Left lung (tissue), 14 donors: ENCODE results near the gene ATG12. TPM values are rescaled to one million over a fixed set of nuclear protein-coding genes. Genes with fewer than 3 reads are reported as not detected.
"Not testable (repeated sequence)": the region's sequence is repeated elsewhere in the genome, so short reads cannot be mapped to it uniquely, and the experiment has no call there.

Experiments
- ATAC-seq: fragments of 200-7000 bp; cut with Tn5 transposase; one replicate; pipeline ENCODE4 v1.9.1; 2020; ENCODE audit warnings: moderate library complexity
- DNase-seq, 4 donors: peaks; one replicate each; pipeline ENCODE4 v3.0.0-alpha.2; 2013 to 2020
- H3K27ac ChIP-seq, 2 donors: fragments of 200-600 bp; sonication (generic) in 1 of 2; one replicate each; pipeline versions ENCODE4 v1.5.0 to v1.8.0; 2020 to 2021
- H3K27me3 ChIP-seq, 2 donors: fragments of 200-600 bp; sonication (generic) in 1 of 2; one replicate each; pipeline versions ENCODE4 v1.5.0 to v1.8.0; 2020 to 2021
- H3K36me3 ChIP-seq, 2 donors: fragments of 200-600 bp; sonication (generic) in 1 of 2; one replicate each; pipeline versions ENCODE4 v1.5.0 to v1.8.0; 2020 to 2021
- H3K4me1 ChIP-seq, 2 donors: fragments of 200-600 bp; one replicate each; pipeline ENCODE4 v1.8.0; 2021
- H3K4me3 ChIP-seq, 2 donors: fragments of 200-600 bp; sonication (generic) in 1 of 2; one replicate each; pipeline versions ENCODE4 v1.5.0 to v1.8.0; 2020 to 2021; ENCODE audit warnings: mild to moderate bottlenecking in 1 of 2
- H3K9me3 ChIP-seq, 2 donors: fragments of 200-600 bp; sonication (generic) in 1 of 2; one replicate each; pipeline versions ENCODE4 v1.5.0 to v1.8.0; 2020 to 2021
- intact Hi-C, 2 donors: fragments of 100-400 bp; cut with DNase I; formaldehyde crosslinking; loops; one replicate each; pipeline versions ENCODE4 v1.11.2 to v1.14.2; 2022
- long read RNA-seq, 12 donors: library from polyadenylated mRNA in 2 of 12; unstranded in 2 of 12; transcript quantifications; one replicate each; pipeline ENCODE4 v2.0.0 and lab custom pipeline, GENCODE V29; 2019 to 2026
- polyA plus RNA-seq, 6 donors: library from polyadenylated mRNA; unstranded; fragments of 120-200 nt; gene quantifications; one replicate each; pipeline ENCODE4 v1.2.1, GENCODE V29; 2013; ENCODE audit not compliant: insufficient read length in 6 of 6
- total RNA-seq, 2 donors: library from RNA; stranded (reverse); fragmentation: NEBNext Ultra II Directional; extraction: Animal tissue kit (Norgen Biotek cat#: 25700); gene quantifications; one replicate each; pipeline ENCODE4 v1.2.1, GENCODE V29; 2021
- TF ChIP-seq, protein P1 (sequence below), 2 donors: fragments of 200-600 bp; sonication (generic) in 1 of 2; IDR thresholded peaks; one replicate each; pipeline versions ENCODE4 v1.5.0 to v1.8.0; 2021; ENCODE audit warnings: antibody characterized with exemption in 2 of 2
- donor health status: DM: no; HTN: yes; CAD: no.
- donor health status: DM: no; HTN: no; CAD: no.

Gene ATG12
- total RNA-seq (10 to 100 TPM; 31.5 to 39.8 TPM), polyA plus RNA-seq (10 to 100 TPM; 70.6 to 93.9 (median 78.5) TPM)
- long read RNA-seq, donor 1, full-length matches to known transcripts, result 35 of 206 reads
- long read RNA-seq, donor 1, partial matches to known transcripts, result 164 of 206 reads
- long read RNA-seq, donor 1, other reads (novel, unspliced or antisense), result 7 of 206 reads
- long read RNA-seq, donor 2, full-length matches to known transcripts, result 26 of 246 reads
- long read RNA-seq, donor 2, partial matches to known transcripts, result 16 of 246 reads
- long read RNA-seq, donor 2, other reads (novel, unspliced or antisense), result 204 of 246 reads
- long read RNA-seq, donor 3, full-length matches to known transcripts, result 28 of 28 reads
- long read RNA-seq, donor 3, partial matches to known transcripts, result 0 of 28 reads
- long read RNA-seq, donor 3, other reads (novel, unspliced or antisense), result 0 of 28 reads
- long read RNA-seq, donor 4, full-length matches to known transcripts, result 16 of 21 reads
- long read RNA-seq, donor 4, partial matches to known transcripts, result 0 of 21 reads
- long read RNA-seq, donor 4, other reads (novel, unspliced or antisense), result 5 of 21 reads
- long read RNA-seq, donor 5, full-length matches to known transcripts, result 25 of 173 reads
- long read RNA-seq, donor 5, partial matches to known transcripts, result 0 of 173 reads
- long read RNA-seq, donor 5, other reads (novel, unspliced or antisense), result 148 of 173 reads
- long read RNA-seq, donor 6, full-length matches to known transcripts, result 26 of 26 reads
- long read RNA-seq, donor 6, partial matches to known transcripts, result 0 of 26 reads
- long read RNA-seq, donor 6, other reads (novel, unspliced or antisense), result 0 of 26 reads
- long read RNA-seq, donor 7, full-length matches to known transcripts, result 21 of 155 reads
- long read RNA-seq, donor 7, partial matches to known transcripts, result 124 of 155 reads
- long read RNA-seq, donor 7, other reads (novel, unspliced or antisense), result 10 of 155 reads
- long read RNA-seq, donor 8, full-length matches to known transcripts, result 21 of 21 reads
- long read RNA-seq, donor 8, partial matches to known transcripts, result 0 of 21 reads
- long read RNA-seq, donor 8, other reads (novel, unspliced or antisense), result 0 of 21 reads
- long read RNA-seq, donor 9, full-length matches to known transcripts, result 1 of 1 reads
- long read RNA-seq, donor 9, partial matches to known transcripts, result 0 of 1 reads
- long read RNA-seq, donor 9, other reads (novel, unspliced or antisense), result 0 of 1 reads
- long read RNA-seq, donor 10, full-length matches to known transcripts, result 27 of 29 reads
- long read RNA-seq, donor 10, partial matches to known transcripts, result 0 of 29 reads
- long read RNA-seq, donor 10, other reads (novel, unspliced or antisense), result 2 of 29 reads
- long read RNA-seq, donor 11, full-length matches to known transcripts, result 30 of 205 reads
- long read RNA-seq, donor 11, partial matches to known transcripts, result 15 of 205 reads
- long read RNA-seq, donor 11, other reads (novel, unspliced or antisense), result 160 of 205 reads
- long read RNA-seq, donor 12, full-length matches to known transcripts, result 15 of 156 reads
- long read RNA-seq, donor 12, partial matches to known transcripts, result 5 of 156 reads
- long read RNA-seq, donor 12, other reads (novel, unspliced or antisense), result 136 of 156 reads

DNA sequence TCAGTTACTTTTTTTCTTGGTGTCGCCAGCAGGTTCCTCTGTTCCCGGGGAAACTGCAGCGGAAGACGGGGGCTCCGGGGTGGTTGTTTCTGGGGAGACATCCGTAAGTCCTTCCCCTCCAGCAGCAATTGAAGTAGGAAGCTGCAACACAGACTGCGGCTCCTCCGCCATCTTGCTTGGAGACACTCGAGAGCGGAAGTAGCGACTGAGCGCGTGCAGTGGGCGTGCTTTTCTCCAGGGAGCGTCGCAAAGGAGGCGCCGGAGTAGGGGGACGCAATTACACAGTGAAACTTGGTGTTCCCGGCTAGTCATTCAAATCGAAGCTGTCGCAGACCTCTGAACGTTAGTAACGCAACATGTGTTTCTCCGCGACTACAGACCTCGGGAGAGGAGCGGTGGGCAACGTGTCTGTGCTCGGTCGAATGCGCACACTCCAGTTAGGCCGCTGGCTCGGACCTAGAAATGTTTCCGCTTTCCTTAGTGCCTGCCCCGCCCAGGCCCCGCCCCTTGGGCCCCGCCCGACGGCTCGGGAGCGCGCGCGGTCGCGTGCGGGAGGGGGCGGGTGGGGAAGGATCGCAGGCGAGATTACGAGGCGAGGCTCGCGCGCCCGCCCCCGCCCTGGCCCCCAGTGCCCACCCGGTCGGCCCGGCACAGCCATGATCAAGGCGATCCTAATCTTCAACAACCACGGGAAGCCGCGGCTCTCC, at the start of gene ATG12, which contains the start of gene AP3S1:
Gene ATG12 (minus strand): TSS at position 184 of the 707 bp plus-strand sequence. CDS start 13 bp downstream, at position 171.
Gene AP3S1 (plus strand): TSS at position 554 of the 707 bp plus-strand sequence. CDS start 103 bp downstream, at position 657.
- H3K27me3 ChIP-seq, result no peaks in the 10 kb centered on the region
- no peaks in the 10 kb centered on the region for H3K9me3 ChIP-seq
- DNase-seq (peak; percentile 94 to 100 (median 96)), ATAC-seq (peak; percentile 96)
- peak within 1 kb of the TSS; percentile 87 to 96 for H3K4me3 ChIP-seq
- H3K27ac ChIP-seq, result peak within 1 kb of the TSS; percentile 90 to 94
- intact Hi-C loops, result no loop called here
- peaks cover 0 to 11% of the 10 kb centered on the region in 2 donors for H3K36me3 ChIP-seq
- TF ChIP-seq, protein P1, sequence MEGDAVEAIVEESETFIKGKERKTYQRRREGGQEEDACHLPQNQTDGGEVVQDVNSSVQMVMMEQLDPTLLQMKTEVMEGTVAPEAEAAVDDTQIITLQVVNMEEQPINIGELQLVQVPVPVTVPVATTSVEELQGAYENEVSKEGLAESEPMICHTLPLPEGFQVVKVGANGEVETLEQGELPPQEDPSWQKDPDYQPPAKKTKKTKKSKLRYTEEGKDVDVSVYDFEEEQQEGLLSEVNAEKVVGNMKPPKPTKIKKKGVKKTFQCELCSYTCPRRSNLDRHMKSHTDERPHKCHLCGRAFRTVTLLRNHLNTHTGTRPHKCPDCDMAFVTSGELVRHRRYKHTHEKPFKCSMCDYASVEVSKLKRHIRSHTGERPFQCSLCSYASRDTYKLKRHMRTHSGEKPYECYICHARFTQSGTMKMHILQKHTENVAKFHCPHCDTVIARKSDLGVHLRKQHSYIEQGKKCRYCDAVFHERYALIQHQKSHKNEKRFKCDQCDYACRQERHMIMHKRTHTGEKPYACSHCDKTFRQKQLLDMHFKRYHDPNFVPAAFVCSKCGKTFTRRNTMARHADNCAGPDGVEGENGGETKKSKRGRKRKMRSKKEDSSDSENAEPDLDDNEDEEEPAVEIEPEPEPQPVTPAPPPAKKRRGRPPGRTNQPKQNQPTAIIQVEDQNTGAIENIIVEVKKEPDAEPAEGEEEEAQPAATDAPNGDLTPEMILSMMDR (IDR thresholded peaks at IDR 0.05), result no peak
- peaks cover 38 to 61% of the 10 kb centered on the region in 2 donors for H3K4me1 ChIP-seq

- Histone ChIP-seq H3K4me3 (no peak overlapping the region), H3K27ac (no peak overlapping the region), H3K27me3 (no peaks in the 10 kb centered on the region), H3K4me1 (no peaks in the 10 kb centered on the region), H3K9me3 (no peaks in the 10 kb centered on the region), H3K36me3 (peaks cover 0 to 5% of the 10 kb centered on the region in 2 donors)
- DNase-seq, result peak in 2 of 4 donors; percentile 13 to 36
- TF ChIP-seq, protein P1 (IDR thresholded peaks at IDR 0.05), result peak in 1 of 2 donors; percentile 9
- intact Hi-C loops, result no loop called here
- no peak for ATAC-seq
Measured at GRCh38 chr5:115888027-115888426, 46.7 kb upstream of the ATG12 start.

DNA sequence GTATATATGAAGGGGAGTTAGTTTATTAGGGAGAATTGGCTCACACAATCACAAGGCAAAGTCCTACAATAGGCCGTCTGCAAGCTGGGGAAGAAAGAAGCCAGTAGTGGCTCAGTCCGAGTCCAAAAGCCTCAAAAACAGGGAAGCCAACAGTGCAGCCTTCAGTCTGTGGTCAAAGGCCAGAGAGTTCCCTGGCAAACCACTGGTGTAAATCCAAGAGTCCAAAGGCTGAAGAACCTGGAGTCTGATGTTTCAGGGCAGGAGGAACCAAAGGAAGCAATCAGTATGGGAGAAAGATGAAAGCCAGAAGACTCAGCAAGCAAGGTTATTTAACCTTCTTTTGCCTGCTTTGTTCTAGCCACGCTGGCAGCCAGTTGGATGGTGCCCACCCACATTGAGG, 43.8 kb upstream of the ATG12 start:
- ATAC-seq, H3K36me3 ChIP-seq, H3K4me1 ChIP-seq, H3K4me3 ChIP-seq, intact Hi-C loops, DNase-seq, H3K27ac ChIP-seq, H3K27me3 ChIP-seq, H3K9me3 ChIP-seq: not testable (repeated sequence)

DNA sequence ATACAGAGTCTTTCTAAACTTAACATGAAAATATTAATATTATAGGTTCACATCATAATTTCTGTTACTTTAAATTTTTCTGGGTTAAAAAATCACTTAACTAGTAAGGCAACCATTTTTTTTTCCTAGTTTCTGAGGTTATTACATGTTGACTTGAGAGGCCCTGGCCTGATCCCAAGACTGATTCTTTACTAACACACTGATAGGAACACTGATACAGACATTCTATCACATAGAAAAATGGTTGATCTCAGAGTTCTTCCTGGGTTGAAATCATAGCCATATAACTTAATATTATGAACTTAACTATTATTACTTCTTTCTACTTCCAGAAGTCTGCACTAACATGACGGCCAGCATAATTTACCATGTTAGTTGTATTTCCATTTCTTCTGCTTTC, 43.3 kb upstream of the ATG12 start:
- ATAC-seq (no peak), DNase-seq (no peak)
- Histone ChIP-seq H3K4me1 (no peaks in the 10 kb centered on the region), H3K27me3 (no peaks in the 10 kb centered on the region), H3K4me3 (no peak overlapping the region), H3K36me3 (peaks cover 0 to 8% of the 10 kb centered on the region in 2 donors), H3K9me3 (no peaks in the 10 kb centered on the region), H3K27ac (no peak overlapping the region)
- intact Hi-C loops, result no loop called here
- TF ChIP-seq, protein P1 (IDR thresholded peaks at IDR 0.05), result no peak

DNA sequence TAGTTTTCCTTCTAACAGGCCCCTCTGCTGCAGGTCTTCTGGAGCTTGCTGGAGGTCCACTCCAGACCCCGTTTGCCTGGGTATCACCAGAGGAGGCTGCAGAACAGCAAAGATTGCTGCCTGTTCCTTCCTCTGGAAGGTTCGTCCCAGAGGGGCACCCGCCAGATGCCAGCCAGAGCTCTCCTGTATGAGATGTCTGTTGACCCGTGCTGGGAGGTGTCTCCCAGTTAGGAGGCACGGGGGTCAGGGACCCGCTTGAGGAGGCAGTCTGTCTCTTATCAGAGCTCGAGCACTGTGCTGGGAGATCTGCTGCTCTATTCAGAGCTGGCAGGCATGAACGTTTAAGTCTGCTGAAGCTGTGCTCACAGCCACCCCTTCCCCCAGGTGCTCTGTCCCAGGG, 41.1 kb upstream of the ATG12 start:
- ATAC-seq, H3K36me3 ChIP-seq, intact Hi-C loops, H3K27me3 ChIP-seq, H3K27ac ChIP-seq, H3K9me3 ChIP-seq, H3K4me1 ChIP-seq, DNase-seq, H3K4me3 ChIP-seq: not testable (repeated sequence)

GRCh38 chr5:115877342-115877741, 36.0 kb upstream of the ATG12 start:
- intact Hi-C loops, DNase-seq, H3K36me3 ChIP-seq: not testable (repeated sequence)

More at GRCh38 chr5:115877342-115877741, 36.0 kb upstream of the ATG12 start:
- not testable (repeated sequence) for H3K4me1 ChIP-seq, H3K4me3 ChIP-seq, H3K27me3 ChIP-seq, ATAC-seq, H3K27ac ChIP-seq, H3K9me3 ChIP-seq
